SK-N-SH treated with all-trans-retinoic acid at 6 μM for 48 hours (cell line): ENCODE results near the gene KIN.

Experiments used
- ARNTL ChIP-seq: fragments of 450-650 bp; formaldehyde crosslinking; IDR thresholded peaks from 2 replicates; pipeline ENCODE4 v1.5.0; 2020; ENCODE audit warnings: low read depth, mild to moderate bottlenecking, moderate library complexity, borderline replicate concordance
- CSDC2 ChIP-seq: fragments of 250-450 bp; sonication (Bioruptor Pico); IDR thresholded peaks from 2 replicates; pipeline ENCODE4 v1.5.0; 2020; ENCODE audit warnings: mild to moderate bottlenecking, moderate library complexity
- ISL1 ChIP-seq: fragments of 250-450 bp; sonication (Bioruptor Pico); IDR thresholded peaks from 2 replicates; pipeline ENCODE4 v2.1.2; 2022; ENCODE audit warnings: mild to moderate bottlenecking, moderate library complexity
- OSR1 ChIP-seq: fragments of 250-450 bp; sonication (Bioruptor Pico); IDR thresholded peaks from 2 replicates; pipeline ENCODE4 v1.8.0; 2022; ENCODE audit warnings: moderate library complexity, mild to moderate bottlenecking, inconsistent platforms
- PATZ1 ChIP-seq: fragments of 250-450 bp; sonication (Bioruptor Pico); IDR thresholded peaks from 2 replicates; pipeline ENCODE4 v1.8.0; 2020; ENCODE audit warnings: mild to moderate bottlenecking, moderate library complexity, borderline replicate concordance
- PPARA ChIP-seq: fragments of 250-450 bp; sonication (Bioruptor Pico); IDR thresholded peaks from 2 replicates; pipeline ENCODE4 v1.5.0; 2020; ENCODE audit warnings: mild to moderate bottlenecking, borderline replicate concordance
- TCF4 ChIP-seq: fragments of 250-450 bp; sonication (Bioruptor Pico); IDR thresholded peaks from 2 replicates; pipeline ENCODE4 v1.8.0; 2021; ENCODE audit warnings: mild to moderate bottlenecking, moderate library complexity, borderline replicate concordance
- ZFP3 ChIP-seq: fragments of 250-450 bp; sonication (Bioruptor Pico); IDR thresholded peaks from 2 replicates; pipeline ENCODE4 v1.5.0; 2020; ENCODE audit warnings: mild to moderate bottlenecking, moderate library complexity

GRCh38 chr10:7786430-7786829 lies 1.4 kb downstream of the KIN start:
- TF ChIP-seq ARNTL (CRISPR knock-in tag), result no peak
- TF ChIP-seq TCF4, result no peak
- no peak for TF ChIP-seq PPARA
- no peak for TF ChIP-seq PATZ1 (CRISPR knock-in tag)
- no peak for TF ChIP-seq ISL1 (CRISPR knock-in tag)
- no peak for TF ChIP-seq CSDC2 (CRISPR knock-in tag)
- no peak for TF ChIP-seq ZFP3 (CRISPR knock-in tag)
- TF ChIP-seq OSR1 (CRISPR knock-in tag), result no peak
